ENCODE results near the gene IL21. TPM values are rescaled to one million over a fixed set of nuclear protein-coding genes. Genes with fewer than 3 reads are reported as not detected.

The IL21 gene
- not detected in 2 replicates for total RNA-seq

DNA sequence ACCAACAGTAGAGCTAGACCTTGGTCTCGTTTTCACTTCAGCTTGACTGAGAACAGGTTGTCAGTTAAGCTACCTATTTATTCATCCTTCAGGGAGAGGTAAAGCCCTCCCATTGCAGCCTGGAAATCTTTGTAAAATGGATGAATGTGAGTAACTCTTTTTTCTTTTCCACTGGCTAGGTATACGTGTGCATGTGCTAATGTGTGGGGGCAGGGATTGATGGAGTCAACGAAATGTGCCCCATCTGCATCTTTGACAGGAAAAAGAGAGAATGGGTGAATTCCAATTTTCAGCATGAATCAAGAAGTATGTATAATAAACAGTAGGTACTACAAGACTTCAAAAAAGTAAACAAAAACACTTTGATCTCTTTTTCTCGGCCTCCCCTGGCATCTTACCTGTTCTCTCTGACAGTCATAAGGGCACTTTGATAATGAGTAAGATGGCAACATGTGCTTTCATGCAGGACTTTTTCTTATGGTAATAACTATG lies at the start of gene IL21:
Gene IL21, minus strand, starts transcription at position 51 of the 492 bp plus-strand sequence. CDS start 55 bp downstream, outside the sequence.

Other genes with a start within 250 kb of the IL21 start
- gene ADAD1, start 242.1 kb downstream of the IL21 start, total RNA-seq, result not detected in 2 replicates
- not detected in 2 replicates for gene IL2, start 164.3 kb downstream of the IL21 start, total RNA-seq
- 2.0 and 3.0 TPM in 2 replicates for gene BBS12, start 111.6 kb upstream of the IL21 start, total RNA-seq
- gene FGF2, start 205.8 kb upstream of the IL21 start, total RNA-seq, result 1.6 and 3.3 TPM in 2 replicates